Astrocyte (in vitro differentiated cells and primary cell): Measurements from ENCODE around the gene GSG1L. TPM values are rescaled to one million over a fixed set of nuclear protein-coding genes. Genes with fewer than 3 reads are reported as not detected.

ENCODE experiments used
- DNase-seq: peaks from one replicate; pipeline ENCODE4 v3.0.0-alpha.2; 2010; ENCODE audit warnings: low read depth
- FAIRE-seq: peaks from 2 replicates; lab custom pipeline; 2011; peaks lifted over from hg19 to GRCh38; lab: Jason Lieb, UNC
- H2AFZ ChIP-seq: 2 replicates; pipeline ENCODE4 v1.6.0; 2012; ENCODE audit warnings: low read depth, low read length, inconsistent platforms
- H3K27ac ChIP-seq: 2 replicates; pipeline ENCODE4 v1.5.1; 2011; ENCODE audit warnings: low read depth, low read length, inconsistent platforms
- H3K27me3 ChIP-seq: 2 replicates; pipeline ENCODE4 v1.6.0; 2011; ENCODE audit warnings: low read length, inconsistent platforms; ENCODE audit not compliant: insufficient read depth
- H3K36me3 ChIP-seq: 2 replicates; pipeline ENCODE4 v1.5.1; 2011; ENCODE audit warnings: low read length, inconsistent platforms; ENCODE audit not compliant: insufficient read depth
- H3K4me1 ChIP-seq: 2 replicates; pipeline ENCODE4 v1.5.1; 2011; ENCODE audit warnings: low read length, inconsistent platforms; ENCODE audit not compliant: insufficient read depth
- H3K4me2 ChIP-seq: 2 replicates; pipeline ENCODE4 v1.6.0; 2012; ENCODE audit warnings: low read length, inconsistent platforms
- H3K4me3 ChIP-seq: 2 replicates; pipeline ENCODE4 v1.5.1; 2011; ENCODE audit warnings: low read depth, mild to moderate bottlenecking, low read length, inconsistent platforms; ENCODE audit not compliant: insufficient read depth
- H3K79me2 ChIP-seq: 2 replicates; pipeline ENCODE4 v1.6.0; 2012; ENCODE audit warnings: mild to moderate bottlenecking, low read length, inconsistent platforms; ENCODE audit not compliant: insufficient read depth
- H3K9ac ChIP-seq: 2 replicates; pipeline ENCODE4 v1.6.0; 2012; ENCODE audit warnings: mild to moderate bottlenecking, low read length, inconsistent platforms
- H3K9me3 ChIP-seq: 2 replicates; pipeline ENCODE4 v1.5.1; 2012; ENCODE audit warnings: low read depth, mild to moderate bottlenecking, low read length, inconsistent platforms; ENCODE audit not compliant: insufficient read depth
- H4K20me1 ChIP-seq: 2 replicates; pipeline ENCODE4 v1.6.0; 2012; ENCODE audit warnings: low read length, inconsistent platforms; ENCODE audit not compliant: insufficient read depth
- H3K27ac Mint-ChIP-seq: one replicate; pipeline ENCODE4 v1.8.0; 2021; ENCODE audit warnings: mild to moderate bottlenecking, mixed read lengths; ENCODE audit not compliant: unreplicated experiment
- H3K27me3 Mint-ChIP-seq: one replicate; pipeline ENCODE4 v1.8.0; 2021; ENCODE audit warnings: low read depth, mixed read lengths; ENCODE audit not compliant: unreplicated experiment
- H3K36me3 Mint-ChIP-seq: one replicate; pipeline ENCODE4 v1.8.0; 2021; ENCODE audit warnings: low read depth, mixed read lengths; ENCODE audit not compliant: unreplicated experiment
- H3K4me1 Mint-ChIP-seq: one replicate; pipeline ENCODE4 v1.8.0; 2021; ENCODE audit warnings: low read depth, mixed read lengths; ENCODE audit not compliant: unreplicated experiment
- H3K4me3 Mint-ChIP-seq: one replicate; pipeline ENCODE4 v1.8.0; 2021; ENCODE audit warnings: mild to moderate bottlenecking, moderate library complexity, mixed read lengths; ENCODE audit not compliant: unreplicated experiment
- H3K9me3 Mint-ChIP-seq: one replicate; pipeline ENCODE4 v1.8.0; 2021; ENCODE audit warnings: mild to moderate bottlenecking, mixed read lengths; ENCODE audit not compliant: unreplicated experiment
- EZH2 ChIP-seq: IDR thresholded peaks from 2 replicates; pipeline ENCODE4 v1.6.1; 2012; ENCODE audit warnings: mild to moderate bottlenecking, low read length, inconsistent platforms; ENCODE audit not compliant: insufficient read depth
- total RNA-seq: library from RNA; stranded (reverse); gene quantifications from 2 replicates; pipeline ENCODE4 v1.2.1, GENCODE V29; 2021
- TF ChIP-seq, protein P1 (sequence below): IDR thresholded peaks from 2 replicates; pipeline ENCODE4 v1.5.1; 2011; ENCODE audit warnings: low read depth, mild to moderate bottlenecking, inconsistent platforms, low read length, moderate library complexity; ENCODE audit not compliant: insufficient read depth

GSG1L gene
- total RNA-seq, 1 donor from 2014 or later, result not detected

- Histone ChIP-seq H4K20me1 (peaks cover 56% of the 10 kb centered on the region), H3K27ac (peak overlapping the region; percentile 71), H3K9me3 (no peaks in the 10 kb centered on the region), H3K79me2 (no peaks in the 10 kb centered on the region), H3K4me1 (peaks cover 13% of the 10 kb centered on the region), H3K9ac (peak overlapping the region; percentile 47), H3K36me3 (no peaks in the 10 kb centered on the region), H3K4me2 (peak overlapping the region; percentile 52), H2AFZ (no peak overlapping the region), H3K27me3 (no peaks in the 10 kb centered on the region), H3K4me3 (no peak overlapping the region)
- Mint-ChIP-seq H3K4me3 (no peak overlapping the region), H3K36me3 (no peaks in the 10 kb centered on the region), H3K27ac (no peak overlapping the region), H3K4me1 (peaks cover 10% of the 10 kb centered on the region), H3K9me3 (no peaks in the 10 kb centered on the region), H3K27me3 (no peaks in the 10 kb centered on the region)
- TF ChIP-seq, protein P1, sequence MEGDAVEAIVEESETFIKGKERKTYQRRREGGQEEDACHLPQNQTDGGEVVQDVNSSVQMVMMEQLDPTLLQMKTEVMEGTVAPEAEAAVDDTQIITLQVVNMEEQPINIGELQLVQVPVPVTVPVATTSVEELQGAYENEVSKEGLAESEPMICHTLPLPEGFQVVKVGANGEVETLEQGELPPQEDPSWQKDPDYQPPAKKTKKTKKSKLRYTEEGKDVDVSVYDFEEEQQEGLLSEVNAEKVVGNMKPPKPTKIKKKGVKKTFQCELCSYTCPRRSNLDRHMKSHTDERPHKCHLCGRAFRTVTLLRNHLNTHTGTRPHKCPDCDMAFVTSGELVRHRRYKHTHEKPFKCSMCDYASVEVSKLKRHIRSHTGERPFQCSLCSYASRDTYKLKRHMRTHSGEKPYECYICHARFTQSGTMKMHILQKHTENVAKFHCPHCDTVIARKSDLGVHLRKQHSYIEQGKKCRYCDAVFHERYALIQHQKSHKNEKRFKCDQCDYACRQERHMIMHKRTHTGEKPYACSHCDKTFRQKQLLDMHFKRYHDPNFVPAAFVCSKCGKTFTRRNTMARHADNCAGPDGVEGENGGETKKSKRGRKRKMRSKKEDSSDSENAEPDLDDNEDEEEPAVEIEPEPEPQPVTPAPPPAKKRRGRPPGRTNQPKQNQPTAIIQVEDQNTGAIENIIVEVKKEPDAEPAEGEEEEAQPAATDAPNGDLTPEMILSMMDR, result peak; percentile 20
- no peak for TF ChIP-seq EZH2
- DNase-seq, result peak; percentile 54
- FAIRE-seq, result no peak
Measured at GRCh38 chr16:28090646-28091377, 27.3 kb upstream of the GSG1L start.

- no peaks in the 10 kb centered on the region for H3K27me3 ChIP-seq
- H3K9me3 ChIP-seq, result no peaks in the 10 kb centered on the region
- Mint-ChIP-seq H3K27ac (peak overlapping the region; percentile 69), H3K27me3 (peaks cover 3% of the 10 kb centered on the region), H3K4me1 (peaks cover 10% of the 10 kb centered on the region), H3K36me3 (no peaks in the 10 kb centered on the region), H3K9me3 (no peaks in the 10 kb centered on the region), H3K4me3 (no peak overlapping the region)
- TF ChIP-seq EZH2, result no peak
- TF ChIP-seq, protein P1, result no peak
- peaks cover 56% of the 10 kb centered on the region for H4K20me1 ChIP-seq
- no peaks in the 10 kb centered on the region for H3K79me2 ChIP-seq
- H3K4me2 ChIP-seq, result no peak overlapping the region
- H3K9ac ChIP-seq, result no peak overlapping the region
- FAIRE-seq, result no peak
- no peak for DNase-seq
- no peaks in the 10 kb centered on the region for H3K36me3 ChIP-seq
- no peak overlapping the region for H3K4me3 ChIP-seq
- peaks cover 13% of the 10 kb centered on the region for H3K4me1 ChIP-seq
- H2AFZ ChIP-seq, result no peak overlapping the region
- H3K27ac ChIP-seq, result no peak overlapping the region
Measured at GRCh38 chr16:28089992-28090365, 26.5 kb upstream of the GSG1L start.
